HepG2 (cell line): ENCODE results near the gene POLR1F. TPM values are rescaled to one million over a fixed set of nuclear protein-coding genes. Genes with fewer than 3 reads are reported as not detected.

Experiments used
- AHR ChIP-seq: IDR thresholded peaks from 2 replicates; pipeline ENCODE4 v1.6.1; 2018; ENCODE audit warnings: missing genetic modification reagents, missing compliant biosample characterization
- ATF6 ChIP-seq: sonication (generic); formaldehyde crosslinking; conservative IDR thresholded peaks from 2 replicates; pipeline ENCODE4 v1.4.0; 2020; ENCODE audit warnings: missing genetic modification reagents
- FOXA1 ChIP-seq, 2 experiments: fragments of 450-650 bp in 1 of 2; sonication (generic) in 1 of 2; formaldehyde crosslinking in 1 of 2; IDR thresholded peaks; 2 replicates each; pipeline versions ENCODE4 v1.4.0 to v1.6.1; 2016 to 2020; ENCODE audit warnings: missing genetic modification reagents in 1 of 2
- FOXA3 ChIP-seq: IDR thresholded peaks from 2 replicates; pipeline ENCODE4 v1.6.1; 2016; ENCODE audit warnings: missing genetic modification reagents, missing compliant biosample characterization
- GPN1 ChIP-seq: sonication (generic); formaldehyde crosslinking; IDR thresholded peaks from 2 replicates; pipeline ENCODE4 v1.5.1; 2020; ENCODE audit warnings: missing genetic modification reagents, borderline replicate concordance
- KDM5A ChIP-seq: fragments of 200-600 bp; sonication (generic); IDR thresholded peaks from 2 replicates; pipeline ENCODE4 v1.7.0; 2018; ENCODE audit warnings: antibody characterized with exemption, mild to moderate bottlenecking, low read length, borderline replicate concordance
- KDM5B ChIP-seq: sonication (generic); formaldehyde crosslinking; IDR thresholded peaks from 2 replicates; pipeline ENCODE4 v1.4.0; 2020; ENCODE audit warnings: missing genetic modification reagents, mild to moderate bottlenecking, borderline replicate concordance
- PCBP1 ChIP-seq: fragments of 200-400 bp; formaldehyde crosslinking; IDR thresholded peaks from 2 replicates; pipeline ENCODE4 v1.6.1; 2017; ENCODE audit warnings: mild to moderate bottlenecking, low read depth, low read length, borderline replicate concordance
- SOX6 ChIP-seq, 2 experiments: fragments of 450-650 bp in 1 of 2; sonication (generic) in 1 of 2; formaldehyde crosslinking in 1 of 2; IDR thresholded peaks; 2 replicates each; pipeline versions ENCODE4 v1.4.0 to v1.6.1; 2017 to 2020; ENCODE audit warnings: antibody characterized with exemption in 1 of 2, mild to moderate bottlenecking in 1 of 2, missing genetic modification reagents in 1 of 2
- TFDP2 ChIP-seq: sonication (generic); formaldehyde crosslinking; IDR thresholded peaks from 2 replicates; pipeline ENCODE4 v1.4.0; 2020; ENCODE audit warnings: missing genetic modification reagents
- ZBTB21 ChIP-seq: sonication (generic); formaldehyde crosslinking; IDR thresholded peaks from 2 replicates; pipeline ENCODE4 v1.4.0; 2020; ENCODE audit warnings: missing genetic modification reagents
- ZBTB7A ChIP-seq: sonication (generic); formaldehyde crosslinking; IDR thresholded peaks from 2 replicates; pipeline ENCODE4 v1.8.0; 2022; ENCODE audit warnings: mild to moderate bottlenecking, missing genetic modification reagents
- ZNF124 ChIP-seq: sonication (generic); formaldehyde crosslinking; IDR thresholded peaks from 2 replicates; pipeline ENCODE4 v1.4.0; 2020; ENCODE audit warnings: missing genetic modification reagents
- ZNF264 ChIP-seq: sonication (generic); formaldehyde crosslinking; IDR thresholded peaks from 2 replicates; pipeline ENCODE4 v1.4.0; 2020; ENCODE audit warnings: missing genetic modification reagents
- ZNF687 ChIP-seq: sonication (generic); formaldehyde crosslinking; IDR thresholded peaks from 2 replicates; pipeline ENCODE4 v1.5.1; 2020; ENCODE audit warnings: mild to moderate bottlenecking, missing genetic modification reagents, moderate library complexity
- ZNF749 ChIP-seq: sonication (generic); formaldehyde crosslinking; IDR thresholded peaks from 2 replicates; pipeline ENCODE4 v1.8.0; 2022; ENCODE audit warnings: mild to moderate bottlenecking, missing genetic modification reagents, moderate library complexity, borderline replicate concordance
- ZSCAN20 ChIP-seq: sonication (generic); formaldehyde crosslinking; IDR thresholded peaks from 2 replicates; pipeline ENCODE4 v1.4.0; 2020; ENCODE audit warnings: missing genetic modification reagents, mild to moderate bottlenecking, borderline replicate concordance
- ZSCAN5A ChIP-seq: sonication (generic); formaldehyde crosslinking; IDR thresholded peaks from 2 replicates; pipeline ENCODE4 v1.8.0; 2022; ENCODE audit warnings: mild to moderate bottlenecking, missing genetic modification reagents, borderline replicate concordance
- polyA plus RNA-seq, 8 experiments: library from polyadenylated mRNA; depleted of rRNA in 3 of 8; stranded (reverse) in 7 of 8; unstranded in 1 of 8; fragments of >200 nt; fragmentation: Illumina TruSeq in 4 of 8; extraction: Trizol in 4 of 8; gene quantifications; 2 replicates each; pipeline versions ENCODE4 v1.2.1 to v1.2.3, GENCODE V29; 2011 to 2016; ENCODE audit warnings: low read depth in 4 of 8, missing spikeins in 1 of 8, mixed read lengths in 1 of 8; ENCODE audit not compliant: insufficient read depth in 1 of 8
- total RNA-seq, 5 experiments: library from RNA; depleted of rRNA; stranded (reverse); fragments of >200 nt; fragmentation: Illumina TruSeq; extraction: Trizol; gene quantifications; 2 replicates each; pipeline ENCODE4 v1.2.3, GENCODE V29; 2016; ENCODE audit warnings: low read depth in 1 of 5

The POLR1F gene
- total and polyA plus RNA-seq, 2 of the 13 experiments (the other 11 are each of a cell fraction or from before 2014, with no cell fraction given), result 8.0 to 14.9 TPM

GRCh38 chr7:19708397-19709248, at the start of gene POLR1F (continued):
- no peak for TF ChIP-seq SOX6 (IDR thresholded peaks at IDR 0.05)
- TF ChIP-seq SOX6 (CRISPR knock-in tag; IDR thresholded peaks at IDR 0.05), result peak; percentile 57
- TF ChIP-seq ZNF124 (CRISPR knock-in tag), result peak; percentile 29; the same call in 1 of the 2 replicates
- TF ChIP-seq ZBTB21 (CRISPR knock-in tag), result peak; percentile 38; the same call in 1 of the 2 replicates
- TF ChIP-seq ZSCAN5A (CRISPR knock-in tag), result no peak; the same call in 1 of the 2 replicates
- no peak; the same call in 1 of the 2 replicates for TF ChIP-seq ZSCAN20 (CRISPR knock-in tag)
- TF ChIP-seq FOXA1 (IDR thresholded peaks at IDR 0.05), result no peak
- 0 out of 2 replicates have a peak, but pooled peaks have one; percentile 6 for TF ChIP-seq FOXA1 (CRISPR knock-in tag; IDR thresholded peaks at IDR 0.05)
- TF ChIP-seq ZBTB7A (CRISPR knock-in tag), result peak; percentile 64; the same call in 1 of the 2 replicates
- TF ChIP-seq PCBP1, result no peak
- 0 out of 2 replicates have a peak, but pooled peaks have one; percentile 46 for TF ChIP-seq ATF6 (CRISPR knock-in tag)
- TF ChIP-seq GPN1 (CRISPR knock-in tag), result 0 out of 2 replicates have a peak, but pooled peaks have one; percentile 52
- peak; percentile 88 for TF ChIP-seq ZNF687 (CRISPR knock-in tag)
- peak; percentile 93 for TF ChIP-seq TFDP2
- TF ChIP-seq ZNF749, result 0 out of 2 replicates have a peak, but pooled peaks have one; percentile 59
- TF ChIP-seq ZNF264 (CRISPR knock-in tag), result peak; percentile 60; the same call in 1 of the 2 replicates
- no peak; the same call in none of the 2 replicates for TF ChIP-seq AHR
- TF ChIP-seq KDM5A, result peak; percentile 91
- TF ChIP-seq FOXA3 (CRISPR knock-in tag), result peak; percentile 64
- peak; percentile 84 for TF ChIP-seq KDM5B (CRISPR knock-in tag)
